ENCODE data around the gene NRCAM. TPM values are rescaled to one million over a fixed set of nuclear protein-coding genes. Genes with fewer than 3 reads are reported as not detected.
A peak's percentile ranks its signal among the peaks of the same experiment; 100 is the strongest.

The NRCAM gene
- total and polyA plus RNA-seq, 2 donors (not counting 1 experiment from before 2014, with no cell fraction given), result 0.75 to 4.6 TPM

GRCh38 chr7:108499566-108499965 lies 43.3 kb upstream of the NRCAM start:
- Histone ChIP-seq H3K4me2 (replicated peaks; ENCODE audit: low read depth, low read length, poor library complexity, severe bottlenecking) (no peak overlapping the region), H3K36me3 (replicated peaks in 1 of 2; ENCODE audit: control extremely low read depth in 1 of 2, control insufficient read depth in 1 of 2, extremely low read depth in 1 of 2, insufficient read depth in 2 of 2, low read length in 1 of 2) (peaks cover 3 to 34% of the 10 kb centered on the region in 2 experiments), H3K27ac (ENCODE audit: low read length in 2 of 2) (no peak overlapping the region), H3K9me3 (ENCODE audit: control extremely low read depth in 1 of 3, control insufficient read depth in 2 of 3, insufficient read depth in 1 of 3, low read length in 2 of 3) (peaks cover 0 to under 1% (median 0%) of the 10 kb centered on the region in 3 donors), H3K27me3 (replicated peaks in 1 of 4; ENCODE audit: control extremely low read depth in 1 of 4, control insufficient read depth in 3 of 4, insufficient read depth in 4 of 4, low read length in 3 of 4) (no peaks in the 10 kb centered on the region), H3K4me1 (ENCODE audit: control insufficient read depth in 2 of 2, insufficient read depth in 2 of 2, low read length in 2 of 2) (peaks cover 36 to 37% of the 10 kb centered on the region in 2 donors), H3K79me2 (ENCODE audit: control insufficient read depth, insufficient read depth, low read length) (peaks cover 49% of the 10 kb centered on the region), H4K20me1 (ENCODE audit: control insufficient read depth, insufficient read depth, low read length, poor library complexity, severe bottlenecking) (no peaks in the 10 kb centered on the region), H3K4me3 (ENCODE audit: control extremely low read depth in 1 of 5, extremely low read depth in 1 of 5, insufficient read depth in 1 of 5, low read depth in 2 of 5, low read length in 4 of 5) (no peak overlapping the region), H3K9ac (ENCODE audit: low read length) (no peak overlapping the region), H2AFZ (ENCODE audit: insufficient read depth, low read depth, low read length, poor library complexity, severe bottlenecking) (no peak overlapping the region)
- POLR2A ChIA-PET, result interaction anchor here (0.8 to 2.0 kb wide), 2 partner anchors 25 to 70 kb away, joined by 3 to 13 read pairs; partner anchors contain the start of genes DNAJB9 and THAP5
- no peak overlapping the region for H3K4me3 Mint-ChIP-seq
- intact Hi-C loops (cut with micrococcal nuclease), result no loop called here
- CTCF ChIA-PET, result interaction anchor here (1.3 to 4.9 kb wide), 6 partner anchors 10 to 320 kb away, joined by 3 to 58 read pairs (median 23); partner anchors contain the start of gene PNPLA8
- TF ChIP-seq CTCF (IDR thresholded peaks at IDR 0.05) (no peak), EZH2 (IDR thresholded peaks at IDR 0.05; ENCODE audit: borderline replicate concordance, insufficient read depth, low read depth, low read length, poor library complexity, severe bottlenecking) (no peak)
- peaks cover 5% of the 10 kb centered on the region for H3K9me3 Mint-ChIP-seq (ENCODE audit: insufficient read depth)
- H3K27me3 Mint-ChIP-seq, result no peaks in the 10 kb centered on the region
- peak overlapping the region; percentile 60 for H3K27ac Mint-ChIP-seq
- WGBS (ENCODE audit: insufficient coverage), result 100% methylated on average over 1 of the region's 1 CpG
- peaks cover 53% of the 10 kb centered on the region for H3K4me1 Mint-ChIP-seq
- ATAC-seq (ENCODE audit: low read depth) (no peak), DNase-seq (no peak)

GRCh38 chr7:108498481-108498880 lies 42.2 kb upstream of the NRCAM start:
- Mint-ChIP-seq H3K4me1 (peaks cover 42% of the 10 kb centered on the region), H3K27ac (peak overlapping the region; percentile 54), H3K4me3 (no peak overlapping the region), H3K9me3 (ENCODE audit: insufficient read depth) (peaks cover 5% of the 10 kb centered on the region), H3K27me3 (no peaks in the 10 kb centered on the region)
- intact Hi-C loops (cut with micrococcal nuclease), result no loop called here
- Histone ChIP-seq H3K4me1 (ENCODE audit: control insufficient read depth in 2 of 2, insufficient read depth in 2 of 2, low read length in 2 of 2) (peaks cover 26% of the 10 kb centered on the region in 2 donors), H3K36me3 (replicated peaks in 1 of 2; ENCODE audit: control extremely low read depth in 1 of 2, control insufficient read depth in 1 of 2, extremely low read depth in 1 of 2, insufficient read depth in 2 of 2, low read length in 1 of 2) (peaks cover 3 to 33% of the 10 kb centered on the region in 2 experiments), H3K9ac (ENCODE audit: low read length) (no peak overlapping the region), H2AFZ (ENCODE audit: insufficient read depth, low read depth, low read length, poor library complexity, severe bottlenecking) (no peak overlapping the region), H3K27ac (ENCODE audit: low read length in 2 of 2) (no peak overlapping the region), H3K27me3 (replicated peaks in 1 of 4; ENCODE audit: control extremely low read depth in 1 of 4, control insufficient read depth in 3 of 4, insufficient read depth in 4 of 4, low read length in 3 of 4) (no peaks in the 10 kb centered on the region), H4K20me1 (ENCODE audit: control insufficient read depth, insufficient read depth, low read length, poor library complexity, severe bottlenecking) (no peaks in the 10 kb centered on the region), H3K79me2 (ENCODE audit: control insufficient read depth, insufficient read depth, low read length) (peaks cover 46% of the 10 kb centered on the region), H3K4me2 (replicated peaks; ENCODE audit: low read depth, low read length, poor library complexity, severe bottlenecking) (no peak overlapping the region), H3K9me3 (ENCODE audit: control extremely low read depth in 1 of 3, control insufficient read depth in 2 of 3, insufficient read depth in 1 of 3, low read length in 2 of 3) (no peaks in the 10 kb centered on the region), H3K4me3 (ENCODE audit: control extremely low read depth in 1 of 5, extremely low read depth in 1 of 5, insufficient read depth in 1 of 5, low read depth in 2 of 5, low read length in 4 of 5) (no peak overlapping the region)
- DNase-seq (no peak), ATAC-seq (ENCODE audit: low read depth) (no peak)
- TF ChIP-seq CTCF (IDR thresholded peaks at IDR 0.05) (no peak), EZH2 (IDR thresholded peaks at IDR 0.05; ENCODE audit: borderline replicate concordance, insufficient read depth, low read depth, low read length, poor library complexity, severe bottlenecking) (no peak)
- CTCF ChIA-PET, result interaction anchor here (0.6 to 4.9 kb wide), 15 partner anchors 9 to 353 kb away, joined by 3 to 58 read pairs (median 4); partner anchors contain the start of genes NRCAM and PNPLA8
- WGBS (ENCODE audit: insufficient coverage), result 90% methylated on average over 2 of the region's 6 CpGs
- POLR2A ChIA-PET, result interaction anchor here (0.8 to 2.0 kb wide), 2 partner anchors 26 to 71 kb away, joined by 3 to 13 read pairs; partner anchors contain the start of genes DNAJB9 and THAP5

Data from B cell (primary cell).